Inflammatory macrophage treated with lipopolysaccharide for 4 hours (primary cell): ENCODE results near the gene FCRLB.
"Not testable (repeated sequence)": the region's sequence is repeated elsewhere in the genome, so short reads cannot be mapped to it uniquely, and the experiment has no call there.

ENCODE experiments used
- DNase-seq: peaks from one replicate; pipeline ENCODE4 v3.0.0-alpha.2; 2020

FCRLB gene

DNA sequence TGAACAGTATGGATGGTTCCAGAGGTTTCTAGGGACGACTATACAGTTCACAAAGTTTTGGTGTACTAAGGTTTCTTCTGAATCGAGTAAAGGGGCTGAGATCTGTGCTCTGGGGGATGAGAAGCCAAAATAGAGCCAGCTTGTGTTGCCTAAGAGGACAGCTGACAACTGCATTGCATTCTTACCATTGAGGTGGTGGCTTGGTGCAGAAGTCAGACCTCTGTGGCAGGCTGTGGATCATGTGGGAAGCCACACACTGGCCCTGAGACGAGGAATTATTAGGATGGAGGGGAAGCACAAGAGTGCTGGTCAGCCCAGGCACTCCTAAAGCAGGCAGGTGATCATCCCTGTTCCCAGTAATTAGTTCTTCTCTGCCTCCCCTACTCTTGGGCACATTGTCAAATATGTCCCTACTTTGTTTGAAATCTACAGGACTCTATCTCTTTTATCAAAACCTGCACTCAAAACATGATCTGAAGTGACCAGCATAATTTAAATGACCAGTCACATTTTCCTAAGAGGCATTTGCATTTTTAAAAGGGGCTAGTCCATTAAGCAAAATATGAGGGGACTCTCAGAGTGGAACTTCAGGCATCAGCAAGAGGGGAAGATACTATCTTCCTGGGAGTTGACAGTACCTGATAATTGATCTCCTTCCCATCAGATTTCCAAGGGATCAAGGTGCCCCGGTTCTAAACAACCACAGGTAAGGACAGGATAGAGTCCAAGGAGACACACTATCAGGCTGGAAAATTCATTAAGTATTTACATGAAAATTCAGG, at the start of gene FCRLB:
Gene FCRLB, plus strand, starts transcription at position 589 of the 782 bp plus-strand sequence. CDS start 1,129 bp downstream, outside the sequence.
- DNase-seq: peak; percentile 56

DNA sequence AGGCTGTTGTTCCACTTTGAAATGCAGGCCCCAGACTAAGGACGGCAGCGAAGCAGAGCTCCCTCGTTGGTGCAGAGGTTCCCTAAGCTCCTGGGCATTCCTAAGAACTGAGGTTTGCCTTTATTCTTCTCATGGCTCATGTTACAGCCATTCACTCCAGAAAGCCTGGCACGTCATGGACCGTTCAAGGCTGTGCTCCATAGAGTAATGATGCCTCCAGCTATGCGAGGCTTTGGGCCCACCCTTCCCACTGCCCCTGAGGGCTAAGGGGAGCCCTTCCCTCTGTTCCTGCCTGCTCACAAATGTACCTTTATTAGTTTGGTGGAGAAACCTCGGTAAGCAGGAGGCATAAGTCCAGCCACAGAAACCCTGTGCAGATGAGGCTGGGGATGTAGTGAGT, 47.9 kb upstream of the FCRLB start:
- DNase-seq: not testable (repeated sequence)

DNA sequence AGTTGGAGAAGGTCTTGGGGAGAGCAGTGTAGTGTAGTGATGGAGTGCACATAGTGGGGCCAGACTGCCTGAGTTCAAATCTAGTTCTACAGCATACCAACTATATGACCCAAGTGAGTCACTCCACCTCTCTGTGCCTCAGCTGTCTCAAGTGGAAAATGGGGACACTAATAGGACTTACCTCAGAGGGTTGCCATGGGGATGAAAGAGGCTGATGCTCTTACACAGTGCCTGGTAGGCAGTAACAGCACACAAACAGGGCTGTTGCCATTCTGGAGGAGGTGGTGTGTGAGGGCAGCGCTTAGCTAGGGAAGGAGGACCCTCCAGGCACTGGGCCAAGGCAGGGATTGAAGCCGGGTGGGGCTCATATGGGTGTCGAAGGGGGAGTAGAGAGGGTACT, 46.9 kb upstream of the FCRLB start:
- not testable (repeated sequence) for DNase-seq

DNA sequence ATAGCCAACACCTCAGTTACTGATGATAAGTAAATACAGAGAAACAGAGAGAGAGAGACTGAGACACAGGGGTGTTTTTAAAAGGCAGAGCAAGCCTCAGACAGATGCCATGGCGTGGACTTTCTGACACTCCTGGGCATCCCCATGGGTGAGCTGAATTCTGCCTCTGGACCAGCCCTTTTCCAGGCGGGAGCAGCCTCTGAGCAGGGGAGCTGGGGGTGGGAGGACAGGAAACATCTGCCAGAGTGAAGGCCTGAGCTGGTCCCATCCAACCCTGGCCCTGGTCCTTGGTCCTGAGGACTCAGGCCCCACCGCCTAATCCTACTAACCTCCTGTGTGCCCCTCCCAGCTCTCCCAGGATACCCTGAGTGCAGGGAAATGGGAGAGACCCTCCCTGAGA, 46.4 kb upstream of the FCRLB start:
- DNase-seq: not testable (repeated sequence)

- DNase-seq: no peak
Observed at GRCh38 chr1:161676441-161676840, 44.9 kb upstream of the FCRLB start.

DNA sequence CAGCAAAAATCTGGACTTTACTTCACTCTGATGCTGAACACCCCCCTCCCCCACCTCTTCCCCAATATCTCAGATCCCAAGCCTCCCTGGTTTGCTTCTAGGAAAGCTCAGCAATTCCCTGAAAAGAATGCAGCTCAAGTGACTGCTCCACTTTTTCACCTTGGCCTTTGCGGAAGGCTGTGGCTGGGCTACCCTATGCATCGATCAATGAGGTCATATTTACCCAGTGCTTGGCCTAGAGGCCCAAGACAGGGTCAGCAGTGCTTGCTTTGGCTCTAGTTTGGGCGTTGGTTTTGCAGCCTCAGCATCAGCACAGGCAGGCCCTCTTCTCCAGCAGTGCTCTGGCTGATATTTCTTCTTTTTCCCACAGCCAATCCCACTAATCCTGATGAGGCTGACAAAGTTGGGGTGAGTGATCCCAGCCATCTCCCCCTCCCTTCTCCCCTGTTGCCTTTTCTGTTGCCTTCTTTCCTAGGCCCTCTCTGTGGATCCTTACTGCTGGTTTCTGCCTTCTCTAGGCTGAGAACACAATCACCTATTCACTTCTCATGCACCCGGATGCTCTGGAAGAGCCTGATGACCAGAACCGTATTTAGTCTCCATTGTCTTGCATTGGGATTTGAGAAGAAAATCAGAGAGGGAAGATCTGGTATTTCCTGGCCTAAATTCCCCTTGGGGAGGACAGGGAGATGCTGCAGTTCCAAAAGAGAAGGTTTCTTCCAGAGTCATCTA, 44.2 kb upstream of the FCRLB start:
- no peak for DNase-seq

DNA sequence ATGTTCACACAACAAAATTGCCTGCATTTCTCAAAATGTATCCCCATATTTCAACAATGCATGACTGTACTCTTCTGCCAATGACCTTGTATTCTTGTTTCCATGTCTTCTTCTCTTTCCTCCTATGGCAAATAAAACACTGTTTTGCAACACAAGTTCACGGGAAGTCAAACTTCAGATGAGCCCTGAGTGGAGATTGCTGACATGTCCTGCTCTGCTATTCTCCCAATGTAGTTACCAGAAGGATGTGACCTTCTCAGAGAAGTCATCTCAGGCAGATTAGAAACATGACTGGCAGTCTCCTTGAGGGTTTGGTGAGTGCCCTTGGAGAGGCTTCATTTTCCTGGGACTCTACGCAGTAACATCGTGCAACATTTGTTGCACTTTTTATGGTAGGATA, 42.8 kb upstream of the FCRLB start:
- DNase-seq: peak; percentile 47

GRCh38 chr1:161681879-161682278, 39.5 kb upstream of the FCRLB start:
- no peak for DNase-seq

DNA sequence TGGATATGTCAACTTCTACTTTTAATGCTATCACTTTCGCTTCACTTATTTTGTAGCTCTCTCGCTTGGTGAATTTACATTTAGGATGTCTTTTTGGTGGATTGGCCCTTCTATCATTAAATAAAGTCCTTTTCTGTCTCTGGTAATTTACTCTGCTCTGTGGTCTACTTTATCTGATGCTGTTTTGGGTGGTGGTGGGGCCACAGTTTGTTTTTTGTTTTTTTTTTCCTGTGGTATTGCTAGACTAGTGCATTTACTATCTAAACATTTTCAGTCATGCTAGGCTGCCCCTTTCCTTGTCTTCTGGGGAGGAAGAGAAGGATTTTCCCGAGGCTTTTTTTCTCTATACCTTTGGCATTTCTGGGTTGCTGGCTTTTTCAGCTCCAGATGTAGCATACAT, 32.4 kb upstream of the FCRLB start:
- DNase-seq: no peak

DNA sequence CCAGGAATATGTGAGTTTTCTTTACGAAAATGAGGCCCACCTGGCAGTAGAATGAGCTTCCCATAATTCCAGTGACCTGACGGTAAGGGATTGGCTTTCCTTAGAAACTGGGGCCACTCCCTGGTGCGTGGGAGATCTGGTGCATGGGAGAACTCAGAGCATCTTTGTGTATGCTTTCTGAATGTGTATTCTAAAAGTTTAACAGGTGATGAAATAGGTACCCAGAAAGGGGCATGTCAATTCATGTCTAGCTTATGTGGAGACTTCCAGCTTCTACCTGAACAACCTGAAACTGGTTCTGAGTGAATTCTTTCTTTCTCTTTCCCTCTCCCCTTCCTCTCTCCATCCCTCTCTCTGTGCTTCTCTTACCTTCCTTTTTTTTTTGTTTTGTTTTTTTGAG, 29.5 kb upstream of the FCRLB start:
- DNase-seq: no peak

- DNase-seq: not testable (repeated sequence)
Observed at GRCh38 chr1:161693020-161693712, 28.2 kb upstream of the FCRLB start.

- DNase-seq: not testable (repeated sequence)
Observed at GRCh38 chr1:161698302-161698701, 23.0 kb upstream of the FCRLB start.

DNA sequence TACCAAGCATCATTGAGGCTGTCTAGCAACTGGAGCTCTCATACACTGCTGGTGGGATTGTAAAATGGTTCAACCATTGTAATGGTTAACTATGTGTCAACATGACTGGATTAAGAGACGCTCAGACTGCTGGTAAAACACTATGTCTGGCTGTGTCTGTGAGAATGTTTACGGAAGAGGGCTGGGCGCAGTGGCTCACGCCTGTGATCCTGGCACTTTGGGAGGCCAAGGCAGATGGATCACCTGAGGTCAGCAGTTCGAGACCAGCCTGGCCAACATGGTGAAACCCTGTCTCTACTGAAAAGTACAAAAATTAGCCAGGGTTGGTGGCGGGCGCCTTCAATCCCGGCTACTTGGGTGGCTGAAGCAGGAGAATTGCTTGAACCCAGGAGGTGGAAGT, 19.1 kb upstream of the FCRLB start:
- DNase-seq: no peak

DNA sequence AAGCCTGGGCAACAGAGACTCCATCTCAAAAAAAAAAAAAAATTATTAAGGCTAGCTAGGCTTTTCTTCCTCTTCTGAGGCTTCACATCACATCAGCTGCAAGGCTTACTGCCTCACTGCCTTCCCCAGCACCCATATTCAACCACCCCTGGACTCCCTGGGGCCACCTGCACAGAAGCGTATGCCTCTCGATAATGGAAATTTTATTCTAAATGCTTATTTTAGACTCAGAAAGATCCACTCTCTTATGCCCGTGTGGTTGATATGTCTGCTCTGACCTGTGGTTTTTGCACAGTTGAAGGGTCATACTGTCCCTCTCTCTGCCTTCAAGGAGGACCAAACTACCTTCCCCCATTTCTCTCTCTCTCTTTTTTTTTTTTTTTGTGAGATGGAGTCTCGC, 15.8 kb upstream of the FCRLB start:
- DNase-seq: no peak

GRCh38 chr1:161706113-161706481, 15.2 kb upstream of the FCRLB start:
- DNase-seq: peak; percentile 59

DNA sequence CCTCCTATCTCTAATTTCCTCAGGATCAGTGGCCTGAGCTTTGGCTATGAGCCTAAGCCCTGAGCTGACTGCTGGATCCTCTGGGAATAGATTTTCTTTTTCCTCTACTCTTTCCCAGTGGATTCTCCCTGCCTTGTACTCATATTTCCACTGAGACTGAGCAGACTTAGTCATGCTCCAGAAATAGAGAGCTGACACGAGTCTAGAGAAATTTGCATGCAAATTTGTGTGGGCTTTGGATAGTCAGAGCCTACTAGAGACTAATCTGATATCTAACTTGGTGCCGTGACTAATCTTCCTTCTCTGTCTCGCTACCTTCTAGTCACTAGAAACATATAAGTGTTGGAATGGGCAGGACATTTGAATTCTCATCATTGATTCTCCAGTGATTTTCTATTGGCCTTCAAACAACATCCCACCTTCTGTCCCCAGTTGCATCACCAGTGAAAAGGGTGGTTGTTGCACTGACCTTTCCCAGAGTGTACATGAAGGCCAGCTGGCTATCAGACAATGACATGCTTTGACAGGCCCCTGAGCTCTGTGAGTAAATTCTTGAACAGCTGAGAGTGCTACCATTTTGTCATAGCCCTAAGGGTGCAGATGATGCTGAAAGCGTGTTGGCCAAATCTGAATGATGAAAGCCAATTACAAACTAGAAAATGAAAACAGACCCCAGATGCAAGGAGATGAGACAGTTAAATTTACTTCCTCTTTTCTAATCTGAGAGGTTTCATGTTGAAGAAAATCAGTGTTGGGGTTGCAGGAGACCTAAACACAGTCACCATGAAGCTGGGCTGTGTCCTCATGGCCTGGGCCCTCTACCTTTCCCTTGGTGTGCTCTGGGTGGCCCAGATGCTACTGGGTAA, 14.6 kb upstream of the FCRLB start, which contains the start of gene FCRLA:
Gene FCRLA, plus strand, starts transcription at position 748 of the 866 bp plus-strand sequence. Its CDS starts 36 bp downstream, at position 784.
- DNase-seq: peak; percentile 89

DNA sequence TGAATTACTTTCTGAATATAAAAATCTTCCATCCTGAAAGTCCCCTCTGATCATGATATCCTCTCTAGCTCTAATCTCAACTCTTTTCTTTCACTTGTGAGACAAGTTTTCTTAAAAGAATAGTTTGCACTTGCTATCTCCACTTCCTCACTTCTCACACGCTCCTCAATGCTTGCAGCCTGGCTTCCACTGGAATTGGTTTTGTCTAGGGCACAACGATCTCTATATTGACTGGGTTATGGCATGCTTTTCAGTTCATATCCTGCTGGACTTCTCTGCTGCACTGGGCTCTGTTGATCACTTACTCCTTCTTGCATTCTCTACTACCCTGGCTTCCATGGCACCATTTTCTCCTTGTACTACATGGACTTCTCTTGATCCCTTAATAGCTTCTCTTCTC, 13.8 kb upstream of the FCRLB start:
- DNase-seq: no peak

- no peak for DNase-seq
Observed at GRCh38 chr1:161709373-161709772, 12.0 kb upstream of the FCRLB start.

GRCh38 chr1:161710560-161710959, 10.8 kb upstream of the FCRLB start:
- no peak for DNase-seq

- peak; percentile 75 for DNase-seq
Observed at GRCh38 chr1:161718559-161719324, 2.6 kb upstream of the FCRLB start.

DNA sequence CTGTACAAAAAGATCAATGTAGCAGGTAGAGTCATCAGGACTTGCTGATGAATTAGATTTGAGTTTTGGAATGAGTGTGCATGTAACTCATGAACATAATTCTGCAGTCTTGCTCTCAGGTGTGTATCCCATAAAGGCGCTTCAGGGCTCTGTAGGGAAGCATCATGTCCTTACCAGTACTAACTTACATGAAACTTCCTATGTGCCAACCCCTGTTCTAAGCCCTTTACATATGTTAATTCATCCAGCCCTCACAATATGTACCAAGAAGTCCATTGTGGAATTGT, 2.1 kb upstream of the FCRLB start:
- no peak for DNase-seq

- DNase-seq: peak; percentile 66
Observed at GRCh38 chr1:161720422-161720821, 922 bp upstream of the FCRLB start.
